Tibial artery (tissue), 4 donors: ENCODE data around the gene LTBP2.

ENCODE experiments used
- DNase-seq, 2 donors: peaks; one replicate each; pipeline ENCODE4 v3.0.0-alpha.2; 2019
- H3K27ac ChIP-seq, 2 donors: fragments of 200-600 bp; sonication (generic) in 1 of 2; 1 replicate in 1 of 2; 2 replicates in 1 of 2; pipeline ENCODE4 v1.5.1; 2018 to 2019; ENCODE audit warnings: mild to moderate bottlenecking in 1 of 2
- H3K27me3 ChIP-seq, 2 donors: fragments of 200-600 bp; sonication (generic) in 1 of 2; one replicate each; pipeline versions ENCODE4 v1.5.1 to v1.6.0; 2016 to 2019
- H3K36me3 ChIP-seq, 3 donors: fragments of 200-600 bp; sonication (generic) in 2 of 3; one replicate each; pipeline ENCODE4 v1.5.1; 2016 to 2019; ENCODE audit warnings: mild to moderate bottlenecking in 2 of 3
- H3K4me1 ChIP-seq, 4 donors: fragments of 200-600 bp; sonication (generic) in 2 of 4; 1 replicate in 3 of 4; 2 replicates in 1 of 4; pipeline ENCODE4 v1.5.1; 2016 to 2019
- H3K4me3 ChIP-seq, 2 donors: fragments of 200-600 bp; sonication (generic) in 1 of 2; 1 replicate in 1 of 2; 2 replicates in 1 of 2; pipeline ENCODE4 v1.5.1; 2018 to 2019; ENCODE audit warnings: mild to moderate bottlenecking in 2 of 2
- H3K9me3 ChIP-seq, 3 donors: fragments of 200-600 bp; sonication (generic) in 1 of 3; one replicate each; pipeline ENCODE4 v1.5.1; 2016 to 2019
- intact Hi-C: fragments of 100-400 bp; cut with DNase I; formaldehyde crosslinking; loops from one replicate; pipeline ENCODE4 v1.15.0; 2023; ENCODE audit warnings: low total_unique reads
- TF ChIP-seq, protein P1 (sequence below), 2 experiments: fragments of 200-600 bp in 1 of 2; fragments of 450-650 bp in 1 of 2; IDR thresholded peaks; one replicate each; pipeline ENCODE4 v1.5.1; 2017 to 2019; ENCODE audit warnings: antibody characterized with exemption in 2 of 2, mild to moderate bottlenecking in 1 of 2, moderate library complexity in 1 of 2

Gene LTBP2

DNA sequence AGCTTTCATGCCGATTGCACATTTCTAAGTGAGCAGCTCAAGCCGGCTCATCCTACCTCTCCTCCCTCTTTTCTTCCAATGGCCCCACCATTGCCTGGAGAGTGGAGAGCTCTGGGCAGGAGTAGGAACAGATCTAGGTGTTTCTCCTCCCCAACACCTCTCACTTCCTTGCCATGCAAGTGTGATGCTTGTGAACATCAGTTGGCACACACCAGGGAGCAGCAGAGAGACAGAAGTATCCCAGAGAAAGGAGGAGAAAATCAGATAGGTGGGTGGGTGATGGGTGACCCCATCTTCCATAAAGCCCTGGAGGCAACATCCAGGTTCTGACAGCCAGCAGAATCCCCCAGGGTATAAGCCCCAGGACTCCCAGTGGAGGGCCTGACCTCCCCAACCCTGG, 146.7 kb downstream of the LTBP2 start:
- Histone ChIP-seq H3K36me3 (peaks cover 0 to 7% (median 0%) of the 10 kb centered on the region in 3 donors), H3K27ac (no peak overlapping the region), H3K4me3 (no peak overlapping the region), H3K27me3 (no peaks in the 10 kb centered on the region), H3K9me3 (no peaks in the 10 kb centered on the region), H3K4me1 (peaks cover 0 to 17% (median 4%) of the 10 kb centered on the region in 4 donors)
- TF ChIP-seq, protein P1, sequence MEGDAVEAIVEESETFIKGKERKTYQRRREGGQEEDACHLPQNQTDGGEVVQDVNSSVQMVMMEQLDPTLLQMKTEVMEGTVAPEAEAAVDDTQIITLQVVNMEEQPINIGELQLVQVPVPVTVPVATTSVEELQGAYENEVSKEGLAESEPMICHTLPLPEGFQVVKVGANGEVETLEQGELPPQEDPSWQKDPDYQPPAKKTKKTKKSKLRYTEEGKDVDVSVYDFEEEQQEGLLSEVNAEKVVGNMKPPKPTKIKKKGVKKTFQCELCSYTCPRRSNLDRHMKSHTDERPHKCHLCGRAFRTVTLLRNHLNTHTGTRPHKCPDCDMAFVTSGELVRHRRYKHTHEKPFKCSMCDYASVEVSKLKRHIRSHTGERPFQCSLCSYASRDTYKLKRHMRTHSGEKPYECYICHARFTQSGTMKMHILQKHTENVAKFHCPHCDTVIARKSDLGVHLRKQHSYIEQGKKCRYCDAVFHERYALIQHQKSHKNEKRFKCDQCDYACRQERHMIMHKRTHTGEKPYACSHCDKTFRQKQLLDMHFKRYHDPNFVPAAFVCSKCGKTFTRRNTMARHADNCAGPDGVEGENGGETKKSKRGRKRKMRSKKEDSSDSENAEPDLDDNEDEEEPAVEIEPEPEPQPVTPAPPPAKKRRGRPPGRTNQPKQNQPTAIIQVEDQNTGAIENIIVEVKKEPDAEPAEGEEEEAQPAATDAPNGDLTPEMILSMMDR (IDR thresholded peaks at IDR 0.05): no peak
- no peak for DNase-seq
- intact Hi-C loops: no loop called here

DNA sequence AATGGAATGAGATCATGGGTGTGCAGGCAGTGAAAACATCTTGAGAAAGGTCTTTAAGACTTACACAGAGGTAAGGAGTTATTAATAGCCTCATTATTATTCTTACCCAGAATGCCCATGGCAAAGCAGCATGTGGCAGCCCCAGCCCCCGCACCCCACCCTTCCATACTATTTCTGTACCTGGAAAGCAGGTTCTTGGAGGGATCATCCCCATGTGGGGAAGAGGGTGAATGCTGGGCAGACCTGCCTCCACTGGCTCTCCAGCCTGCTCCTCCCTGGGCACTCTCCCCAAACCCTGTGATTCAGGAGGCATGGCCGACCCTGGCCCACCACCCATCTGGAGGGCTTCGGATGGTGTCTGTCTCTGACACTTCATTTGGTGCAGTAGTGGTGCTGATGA, 147.3 kb downstream of the LTBP2 start:
- intact Hi-C loops: no loop called here
- peaks cover 0 to 11% (median 4%) of the 10 kb centered on the region in 4 donors for H3K4me1 ChIP-seq
- no peak overlapping the region for H3K27ac ChIP-seq
- H3K36me3 ChIP-seq: peaks cover 0 to 7% (median 0%) of the 10 kb centered on the region in 3 donors
- no peaks in the 10 kb centered on the region for H3K9me3 ChIP-seq
- TF ChIP-seq, protein P1 (IDR thresholded peaks at IDR 0.05): no peak
- H3K27me3 ChIP-seq: no peaks in the 10 kb centered on the region
- no peak overlapping the region for H3K4me3 ChIP-seq
- DNase-seq: no peak

DNA sequence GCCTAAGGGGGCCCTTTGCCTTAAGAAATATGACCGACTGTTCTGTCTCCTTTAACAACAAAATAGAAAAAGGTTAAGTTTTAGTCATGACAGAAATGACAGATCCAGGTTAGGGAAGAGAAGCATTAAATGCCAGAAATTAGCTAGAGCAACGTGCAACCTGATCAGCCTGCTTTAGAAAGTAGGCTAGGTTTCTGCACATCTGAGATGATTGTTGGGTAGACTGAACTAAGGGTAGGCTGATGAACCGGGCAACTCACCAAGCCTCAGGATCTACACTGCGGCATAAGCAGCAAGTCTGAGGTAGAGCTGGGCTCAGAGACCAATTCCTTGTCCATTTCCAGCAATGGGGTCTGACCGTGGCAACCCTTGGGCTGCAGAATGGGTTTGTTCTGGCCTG, 148.3 kb downstream of the LTBP2 start:
- DNase-seq: no peak
- Histone ChIP-seq H3K36me3 (peaks cover 0 to 7% (median 0%) of the 10 kb centered on the region in 3 donors), H3K27ac (no peak overlapping the region), H3K4me3 (no peak overlapping the region), H3K9me3 (no peaks in the 10 kb centered on the region), H3K27me3 (no peaks in the 10 kb centered on the region), H3K4me1 (peaks cover 0 to 3% (median under 1%) of the 10 kb centered on the region in 4 donors)
- TF ChIP-seq, protein P1 (IDR thresholded peaks at IDR 0.05): no peak
- intact Hi-C loops: no loop called here

DNA sequence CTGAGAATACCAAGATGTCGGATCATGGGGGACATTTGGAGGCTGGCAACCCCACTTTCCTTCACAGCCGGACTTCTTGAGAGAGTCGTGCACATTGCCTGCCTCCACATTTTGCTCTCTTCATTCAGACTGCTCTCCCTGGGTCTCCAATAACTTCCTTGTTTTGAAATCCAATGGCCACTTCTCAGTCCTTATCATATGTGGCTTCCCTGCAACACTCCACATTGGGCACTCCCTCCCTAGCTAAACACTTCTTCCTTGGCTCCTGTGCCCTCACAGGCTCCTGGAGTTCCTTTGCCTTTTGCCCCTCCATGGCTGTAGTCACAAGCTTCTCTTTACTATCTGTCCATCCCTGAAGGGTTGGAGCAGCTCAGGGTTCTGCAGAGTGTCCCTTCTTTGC, 149.0 kb downstream of the LTBP2 start:
- Histone ChIP-seq H3K9me3 (no peaks in the 10 kb centered on the region), H3K4me3 (no peak overlapping the region), H3K27ac (no peak overlapping the region), H3K27me3 (no peaks in the 10 kb centered on the region), H3K4me1 (no peaks in the 10 kb centered on the region), H3K36me3 (peaks cover 0 to 7% (median 0%) of the 10 kb centered on the region in 3 donors)
- no peak for DNase-seq
- intact Hi-C loops: no loop called here
- TF ChIP-seq, protein P1 (IDR thresholded peaks at IDR 0.05): no peak

DNA sequence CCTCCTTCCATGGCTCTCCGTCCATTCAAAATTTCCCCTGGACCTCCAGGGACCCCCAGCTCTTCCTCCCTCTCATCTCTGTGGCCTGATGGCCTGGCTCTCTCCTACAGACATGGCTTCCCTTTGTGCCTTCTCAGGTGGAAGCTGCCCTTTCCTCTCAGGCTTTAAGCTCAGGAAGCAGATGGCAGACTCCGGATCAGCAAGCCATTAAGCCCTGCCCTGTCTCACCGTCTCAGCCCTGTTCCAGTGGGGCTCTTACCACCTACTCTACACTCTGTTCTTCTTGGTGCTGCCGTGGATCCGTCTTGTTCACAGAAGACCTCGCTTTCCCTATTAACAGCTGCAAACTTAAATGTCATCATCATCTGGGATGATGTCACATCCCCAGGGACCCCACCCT, 152.1 kb downstream of the LTBP2 start:
- no peak for DNase-seq
- no peaks in the 10 kb centered on the region for H3K27me3 ChIP-seq
- TF ChIP-seq, protein P1 (IDR thresholded peaks at IDR 0.05): no peak
- no peak overlapping the region for H3K27ac ChIP-seq
- no peaks in the 10 kb centered on the region for H3K9me3 ChIP-seq
- intact Hi-C loops: no loop called here
- H3K4me3 ChIP-seq: no peak overlapping the region
- no peaks in the 10 kb centered on the region for H3K4me1 ChIP-seq
- no peaks in the 10 kb centered on the region for H3K36me3 ChIP-seq
